ENCODE data around the gene DNMT3B. TPM values are rescaled to one million over a fixed set of nuclear protein-coding genes. Genes with fewer than 3 reads are reported as not detected.

DNMT3B gene
- total RNA-seq, 6 donors from 2014 or later: 0.76 to 2.1 (median 1.7) TPM; not detected in 1

DNA sequence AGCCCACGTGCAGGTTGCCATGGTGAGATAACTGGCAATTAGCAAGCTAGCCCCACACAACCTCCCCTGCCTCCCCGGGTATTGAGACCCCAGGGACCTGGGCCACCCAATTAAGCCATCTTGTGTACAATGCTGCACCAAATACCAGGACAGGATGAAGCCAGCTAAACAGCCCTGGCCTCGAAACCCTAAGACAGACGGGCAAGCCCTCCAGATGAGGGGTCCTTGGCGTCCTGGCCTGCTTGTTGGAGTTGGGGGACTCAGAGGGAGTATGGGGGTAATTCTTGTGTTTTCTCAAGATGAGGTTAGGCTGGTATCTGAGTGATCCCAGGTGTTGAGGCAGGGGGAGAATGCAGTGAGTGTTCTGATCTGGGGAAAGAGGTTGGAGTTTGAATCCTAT lies 48.8 kb downstream of the DNMT3B start:
- Histone ChIP-seq H3K4me1 (no peaks in the 10 kb centered on the region), H3K27me3 (no peaks in the 10 kb centered on the region), H3K9me3 (no peaks in the 10 kb centered on the region), H3K4me3 (no peak overlapping the region), H3K36me3 (peaks cover 0 to 6% (median 0%) of the 10 kb centered on the region in 4 donors), H3K27ac (no peak overlapping the region)
- no peak for TF ChIP-seq EP300 (IDR thresholded peaks at IDR 0.05)
- no peak for TF ChIP-seq POLR2AphosphoS5 (IDR thresholded peaks at IDR 0.05)
- no peak for TF ChIP-seq POLR2A (IDR thresholded peaks at IDR 0.05)
- TF ChIP-seq, protein P1, sequence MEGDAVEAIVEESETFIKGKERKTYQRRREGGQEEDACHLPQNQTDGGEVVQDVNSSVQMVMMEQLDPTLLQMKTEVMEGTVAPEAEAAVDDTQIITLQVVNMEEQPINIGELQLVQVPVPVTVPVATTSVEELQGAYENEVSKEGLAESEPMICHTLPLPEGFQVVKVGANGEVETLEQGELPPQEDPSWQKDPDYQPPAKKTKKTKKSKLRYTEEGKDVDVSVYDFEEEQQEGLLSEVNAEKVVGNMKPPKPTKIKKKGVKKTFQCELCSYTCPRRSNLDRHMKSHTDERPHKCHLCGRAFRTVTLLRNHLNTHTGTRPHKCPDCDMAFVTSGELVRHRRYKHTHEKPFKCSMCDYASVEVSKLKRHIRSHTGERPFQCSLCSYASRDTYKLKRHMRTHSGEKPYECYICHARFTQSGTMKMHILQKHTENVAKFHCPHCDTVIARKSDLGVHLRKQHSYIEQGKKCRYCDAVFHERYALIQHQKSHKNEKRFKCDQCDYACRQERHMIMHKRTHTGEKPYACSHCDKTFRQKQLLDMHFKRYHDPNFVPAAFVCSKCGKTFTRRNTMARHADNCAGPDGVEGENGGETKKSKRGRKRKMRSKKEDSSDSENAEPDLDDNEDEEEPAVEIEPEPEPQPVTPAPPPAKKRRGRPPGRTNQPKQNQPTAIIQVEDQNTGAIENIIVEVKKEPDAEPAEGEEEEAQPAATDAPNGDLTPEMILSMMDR (IDR thresholded peaks at IDR 0.05): no peak
- DNase-seq (no peak), ATAC-seq (ENCODE audit: low FRiP score in 2 of 2) (no peak)
- 83 to 91% methylated on average over 5 of the region's 5 CpGs for WGBS, 2 donors

DNA sequence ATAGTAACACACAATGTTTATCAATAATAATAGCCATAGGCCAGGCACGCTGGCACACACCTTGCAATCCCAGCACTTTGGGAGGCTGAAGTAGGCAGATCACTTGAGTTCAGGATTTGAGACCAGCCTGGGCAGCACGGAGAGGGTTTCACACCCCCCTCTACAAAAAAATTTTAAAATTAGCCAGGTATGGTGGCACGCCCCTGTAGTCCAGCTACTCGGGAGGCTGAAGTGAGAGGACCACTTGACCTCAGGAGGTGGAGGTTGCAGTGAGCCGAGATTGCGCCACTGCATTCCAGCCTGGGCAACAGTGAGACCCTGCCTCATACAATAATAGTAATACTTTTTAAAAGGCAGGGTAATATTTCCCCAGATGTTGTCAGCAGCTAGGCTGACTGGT lies 49.7 kb downstream of the DNMT3B start:
- DNase-seq: no peak
- WGBS, 2 donors: 69 to 86% methylated on average over 6 of the region's 6 CpGs

DNA sequence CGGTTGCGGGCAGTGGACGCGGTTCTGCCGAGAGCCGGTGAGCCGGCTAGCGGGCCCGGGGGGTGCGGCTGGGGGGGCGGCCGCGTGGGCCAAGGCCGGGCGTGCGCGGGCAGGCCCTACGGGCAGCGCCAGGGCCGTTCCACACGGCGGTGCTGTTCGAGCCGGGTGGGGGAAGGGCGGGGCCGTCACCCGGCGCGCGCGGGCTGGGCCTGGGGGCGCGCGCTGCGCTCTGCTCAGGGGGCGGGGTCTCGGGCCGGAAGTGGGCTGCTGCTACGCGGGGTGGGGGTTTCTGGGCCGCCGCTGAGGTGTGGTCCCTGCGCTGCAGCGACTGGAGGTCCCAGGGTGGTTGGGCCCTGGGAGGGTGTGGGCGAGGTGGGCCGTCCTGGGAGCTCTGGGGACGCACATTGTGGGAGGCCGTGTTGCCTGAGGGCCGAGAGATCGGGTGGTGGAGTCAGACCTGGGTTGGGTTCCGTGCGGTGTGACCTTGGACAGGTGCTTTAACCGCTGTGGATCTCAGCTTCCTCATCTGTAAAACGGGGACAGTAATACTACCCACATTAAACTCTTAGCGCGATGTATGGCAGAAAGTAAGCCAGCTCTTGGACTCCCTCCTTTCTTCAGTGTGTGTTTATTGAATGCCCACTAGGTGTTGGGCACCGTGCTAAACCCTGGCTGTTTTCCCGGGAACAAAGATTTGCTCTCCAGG lies 58.0 kb downstream of the DNMT3B start:
- 1 to 2% methylated on average over 11 to 23 of the region's 58 CpGs for WGBS, 2 donors
- peak overlapping the region; percentile 90 to 96 (median 93) for H3K27ac ChIP-seq
- H3K36me3 ChIP-seq: no peaks in the 10 kb centered on the region
- peak overlapping the region; percentile 63 to 89 (median 74) for H3K4me3 ChIP-seq
- TF ChIP-seq POLR2AphosphoS5 (IDR thresholded peaks at IDR 0.05) (no peak), POLR2A (IDR thresholded peaks at IDR 0.05) (peak in 1 of 4 donors; percentile 65)
- ATAC-seq (ENCODE audit: low FRiP score in 2 of 2) (peak; percentile 88 to 93), DNase-seq (peak; percentile 33 to 95)
- no peaks in the 10 kb centered on the region for H3K9me3 ChIP-seq
- H3K27me3 ChIP-seq: no peaks in the 10 kb centered on the region
- H3K4me1 ChIP-seq: peaks cover 30 to 51% (median 32%) of the 10 kb centered on the region in 4 donors

More for the DNA sequence above, 49.7 kb downstream of the DNMT3B start:
- Histone ChIP-seq H3K36me3 (peaks cover 0 to 6% (median 0%) of the 10 kb centered on the region in 4 donors), H3K4me1 (no peaks in the 10 kb centered on the region), H3K4me3 (no peak overlapping the region), H3K9me3 (no peaks in the 10 kb centered on the region), H3K27me3 (no peaks in the 10 kb centered on the region), H3K27ac (no peak overlapping the region)
- ATAC-seq (ENCODE audit: low FRiP score in 2 of 2): no peak
- TF ChIP-seq POLR2A (IDR thresholded peaks at IDR 0.05): no peak
- TF ChIP-seq POLR2AphosphoS5 (IDR thresholded peaks at IDR 0.05): no peak

DNA sequence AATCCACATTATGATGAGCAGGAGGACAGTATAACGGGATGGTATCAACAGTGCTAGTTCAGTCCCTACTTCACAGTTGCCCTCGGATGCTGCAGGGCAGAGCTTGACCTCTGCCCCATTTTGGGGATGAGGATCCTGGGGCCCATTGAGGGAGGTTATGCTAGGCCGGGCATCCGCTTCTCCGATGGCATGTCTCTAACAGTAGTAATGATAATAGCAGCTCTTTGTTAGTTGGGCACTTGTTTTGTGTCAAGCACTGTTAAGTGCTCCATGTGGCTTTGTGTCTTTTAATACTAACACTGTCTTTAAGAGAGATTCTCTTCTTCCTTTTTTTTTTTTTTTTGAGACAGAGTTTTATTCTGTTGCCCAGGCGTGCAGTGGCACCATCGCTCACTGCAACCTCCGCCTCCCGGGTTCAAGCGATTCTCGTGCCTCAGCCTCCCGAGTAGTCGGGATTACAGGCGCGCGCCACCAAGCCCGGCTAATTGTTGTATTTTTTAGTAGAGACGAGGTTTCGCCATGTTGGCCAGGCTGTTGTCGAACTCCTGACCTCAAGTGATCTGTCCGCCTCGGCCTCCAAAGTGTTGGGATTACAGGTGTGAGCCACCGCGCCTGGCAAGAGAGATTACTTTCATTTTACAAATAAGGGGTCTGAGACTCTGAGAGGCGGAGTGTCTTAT lies 58.7 kb downstream of the DNMT3B start:
- Histone ChIP-seq H3K36me3 (peaks cover 0 to 3% (median under 1%) of the 10 kb centered on the region in 4 donors), H3K27me3 (no peaks in the 10 kb centered on the region), H3K4me1 (peaks cover 30 to 51% (median 32%) of the 10 kb centered on the region in 4 donors), H3K27ac (peak overlapping the region; percentile 90 to 96 (median 93)), H3K9me3 (no peaks in the 10 kb centered on the region), H3K4me3 (peak overlapping the region; percentile 63 to 89 (median 74))
- ATAC-seq (ENCODE audit: low FRiP score in 2 of 2) (peak in 1 of 2 donors; percentile 5), DNase-seq (no peak)
- 75 to 76% methylated on average over 25 of the region's 25 CpGs for WGBS, 2 donors
- TF ChIP-seq POLR2AphosphoS5 (IDR thresholded peaks at IDR 0.05): no peak
- TF ChIP-seq, protein P1 (IDR thresholded peaks at IDR 0.05): no peak

DNA sequence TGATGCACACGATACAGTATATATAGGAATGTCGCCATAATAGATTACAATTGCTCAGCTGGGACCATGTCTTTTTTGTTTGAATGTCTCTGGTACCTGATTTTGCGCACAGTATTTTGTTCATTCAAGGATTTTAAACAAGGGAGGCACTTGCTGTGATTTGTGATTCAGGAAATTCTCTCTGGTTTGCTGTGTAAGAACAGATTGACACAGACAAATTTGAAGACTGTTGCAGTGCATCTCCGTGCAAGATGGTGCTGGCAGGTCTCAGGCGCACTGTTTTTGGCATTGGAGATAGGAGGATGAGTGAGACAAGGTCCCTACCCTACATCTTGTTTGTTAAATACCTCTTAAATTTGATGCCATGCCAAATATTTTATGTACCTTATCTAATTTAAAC lies 60.0 kb downstream of the DNMT3B start:
- Histone ChIP-seq H3K27me3 (no peaks in the 10 kb centered on the region), H3K27ac (peak overlapping the region in 1 of 4 donors; percentile 24)

More for the DNA sequence above, 60.0 kb downstream of the DNMT3B start:
- H3K4me1 ChIP-seq: peaks cover 30 to 51% (median 32%) of the 10 kb centered on the region in 4 donors
- H3K9me3 ChIP-seq: no peaks in the 10 kb centered on the region
- WGBS, 2 donors: 81 to 82% methylated on average over 5 of the region's 5 CpGs
- H3K36me3 ChIP-seq: peaks cover 0 to 16% (median 10%) of the 10 kb centered on the region in 4 donors
- TF ChIP-seq, protein P1 (IDR thresholded peaks at IDR 0.05): no peak
- TF ChIP-seq EP300 (IDR thresholded peaks at IDR 0.05): no peak
- no peak for TF ChIP-seq POLR2A (IDR thresholded peaks at IDR 0.05)
- TF ChIP-seq POLR2AphosphoS5 (IDR thresholded peaks at IDR 0.05): no peak
- no peak overlapping the region for H3K4me3 ChIP-seq
- no peak for ATAC-seq (ENCODE audit: low FRiP score in 2 of 2)
- DNase-seq: no peak
